C4-2B (cell line): ENCODE results near the gene RHBDD3.

ENCODE experiments used
- CTCF ChIP-seq: fragments of 450-650 bp; conservative IDR thresholded peaks from 2 replicates; pipeline ENCODE4 v1.5.1; 2017; ENCODE audit warnings: mild to moderate bottlenecking
- ZFX ChIP-seq: fragments of 450-650 bp; IDR thresholded peaks from 2 replicates; pipeline ENCODE4 v1.6.1; 2017

- TF ChIP-seq CTCF: no peak
- no peak for TF ChIP-seq ZFX
These were observed 42.8 kb downstream of the RHBDD3 start for GRCh38 chr22:29224859-29225410.
